Esophagus squamous epithelium (tissue), 4 donors: ENCODE results near the gene B3GAT1.

Experiments
- POLR2A ChIP-seq, 4 donors: fragments of 450-650 bp; IDR thresholded peaks; one replicate each; pipeline ENCODE4 v1.6.1; 2017; ENCODE audit warnings: antibody characterized with exemption in 4 of 4, mild to moderate bottlenecking in 4 of 4, moderate library complexity in 3 of 4
- TF ChIP-seq, protein P1 (sequence below), 6 experiments: fragments of 450-650 bp in 4 of 6; fragments of 200-600 bp in 2 of 6; sonication (generic) in 2 of 6; IDR thresholded peaks; one replicate each; pipeline ENCODE4 v1.5.1; 2016 to 2019; ENCODE audit warnings: antibody characterized with exemption in 6 of 6, mild to moderate bottlenecking in 4 of 6, moderate library complexity in 4 of 6

DNA sequence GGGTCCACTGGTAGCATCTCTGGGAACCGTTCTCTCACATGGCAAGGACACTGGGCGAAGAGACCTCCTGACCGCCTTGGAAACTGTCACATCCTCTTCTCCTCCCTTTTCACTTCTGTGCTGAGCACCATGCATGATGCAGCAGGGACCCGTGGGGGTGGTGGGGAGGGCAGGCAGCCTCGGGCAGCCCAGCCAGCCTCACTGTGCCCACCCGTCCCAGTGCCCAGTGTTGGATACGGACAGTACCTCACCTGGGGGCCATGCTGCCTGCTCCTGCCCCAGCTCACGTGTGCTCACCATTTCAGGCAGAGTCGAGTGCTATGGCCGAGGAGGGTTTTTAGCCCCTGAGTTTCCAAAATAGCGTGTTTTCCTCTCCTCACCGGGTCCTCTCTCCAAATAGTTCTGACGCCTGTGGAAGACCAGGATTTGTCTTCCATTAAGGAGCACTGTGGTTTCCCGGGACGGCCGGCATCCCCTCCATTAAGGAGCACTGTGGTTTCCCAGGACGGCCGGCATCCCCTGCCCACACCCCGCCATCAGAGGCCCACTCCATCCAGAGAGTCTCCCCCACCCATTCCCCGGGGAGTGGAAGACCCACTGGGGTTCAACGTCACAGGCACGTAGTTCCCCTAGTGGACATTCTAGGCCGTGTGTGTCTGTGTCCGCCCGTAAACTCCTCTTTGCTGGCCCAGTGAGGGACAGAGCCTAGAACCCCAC lies 22.4 kb downstream of the B3GAT1 start:
- no peak for TF ChIP-seq POLR2A (IDR thresholded peaks at IDR 0.05)
- TF ChIP-seq, protein P1, sequence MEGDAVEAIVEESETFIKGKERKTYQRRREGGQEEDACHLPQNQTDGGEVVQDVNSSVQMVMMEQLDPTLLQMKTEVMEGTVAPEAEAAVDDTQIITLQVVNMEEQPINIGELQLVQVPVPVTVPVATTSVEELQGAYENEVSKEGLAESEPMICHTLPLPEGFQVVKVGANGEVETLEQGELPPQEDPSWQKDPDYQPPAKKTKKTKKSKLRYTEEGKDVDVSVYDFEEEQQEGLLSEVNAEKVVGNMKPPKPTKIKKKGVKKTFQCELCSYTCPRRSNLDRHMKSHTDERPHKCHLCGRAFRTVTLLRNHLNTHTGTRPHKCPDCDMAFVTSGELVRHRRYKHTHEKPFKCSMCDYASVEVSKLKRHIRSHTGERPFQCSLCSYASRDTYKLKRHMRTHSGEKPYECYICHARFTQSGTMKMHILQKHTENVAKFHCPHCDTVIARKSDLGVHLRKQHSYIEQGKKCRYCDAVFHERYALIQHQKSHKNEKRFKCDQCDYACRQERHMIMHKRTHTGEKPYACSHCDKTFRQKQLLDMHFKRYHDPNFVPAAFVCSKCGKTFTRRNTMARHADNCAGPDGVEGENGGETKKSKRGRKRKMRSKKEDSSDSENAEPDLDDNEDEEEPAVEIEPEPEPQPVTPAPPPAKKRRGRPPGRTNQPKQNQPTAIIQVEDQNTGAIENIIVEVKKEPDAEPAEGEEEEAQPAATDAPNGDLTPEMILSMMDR (IDR thresholded peaks at IDR 0.05) = no peak
